Stimulated activated naive CD8-positive, alpha-beta T cell treated with anti-CD3 and anti-CD28 coated beads, Interleukin-15, Interleukin-2, amounts not matched to agents 100 U/mL and 50 U/mL, for 24 hours (primary cell): ENCODE results near the gene MBTPS1.

Experiments used
- ATAC-seq: fragments of 150-1000 bp; cut with Tn5 transposase; one replicate; pipeline ENCODE4 v1.10.0; 2021
- DNase-seq: peaks from one replicate; pipeline ENCODE4 v3.0.0; 2021

MBTPS1 gene

GRCh38 chr16:84072014-84072413, 44.7 kb downstream of the MBTPS1 start:
- ATAC-seq (no peak), DNase-seq (no peak)

DNA sequence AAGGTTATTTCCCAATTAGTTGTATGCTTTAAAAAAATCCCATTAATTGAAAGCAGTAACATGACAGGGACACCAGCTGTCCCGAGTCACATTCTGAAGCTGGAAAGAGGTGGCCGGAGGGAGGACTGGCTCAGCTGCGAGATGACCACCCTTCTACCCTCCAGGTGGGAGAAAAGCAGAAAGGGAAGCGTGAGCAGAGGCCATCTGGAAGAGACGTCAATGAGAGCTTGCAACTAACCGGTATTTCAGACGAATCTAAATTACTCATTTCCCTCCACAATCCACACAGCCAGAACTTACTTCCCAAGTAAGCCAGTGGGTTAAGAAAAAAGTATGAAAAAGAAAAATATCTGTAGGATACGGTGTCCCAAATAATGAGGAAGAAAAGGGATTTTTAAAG, 45.6 kb downstream of the MBTPS1 start:
- no peak for DNase-seq
- no peak for ATAC-seq

DNA sequence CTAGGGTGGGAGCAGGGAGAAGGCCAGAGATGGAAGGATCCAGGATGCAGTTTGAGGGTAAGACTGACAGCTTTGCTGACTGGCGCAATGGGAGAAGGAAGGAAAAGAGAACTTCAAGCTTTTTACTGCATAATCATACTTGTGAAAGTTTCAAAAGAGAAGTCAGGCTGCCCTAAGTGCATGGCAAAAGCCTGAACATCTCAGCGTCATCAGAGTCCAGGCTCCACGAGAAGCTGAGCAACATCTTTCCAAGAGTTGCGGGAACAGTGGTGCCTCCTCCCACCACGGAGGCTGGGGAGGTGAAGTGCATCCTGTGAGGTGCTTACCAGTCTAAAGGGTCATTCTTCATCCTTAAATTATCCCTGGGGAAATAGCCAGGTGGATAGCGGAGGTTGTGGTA, 47.2 kb downstream of the MBTPS1 start:
- no peak for DNase-seq
- ATAC-seq = no peak

DNA sequence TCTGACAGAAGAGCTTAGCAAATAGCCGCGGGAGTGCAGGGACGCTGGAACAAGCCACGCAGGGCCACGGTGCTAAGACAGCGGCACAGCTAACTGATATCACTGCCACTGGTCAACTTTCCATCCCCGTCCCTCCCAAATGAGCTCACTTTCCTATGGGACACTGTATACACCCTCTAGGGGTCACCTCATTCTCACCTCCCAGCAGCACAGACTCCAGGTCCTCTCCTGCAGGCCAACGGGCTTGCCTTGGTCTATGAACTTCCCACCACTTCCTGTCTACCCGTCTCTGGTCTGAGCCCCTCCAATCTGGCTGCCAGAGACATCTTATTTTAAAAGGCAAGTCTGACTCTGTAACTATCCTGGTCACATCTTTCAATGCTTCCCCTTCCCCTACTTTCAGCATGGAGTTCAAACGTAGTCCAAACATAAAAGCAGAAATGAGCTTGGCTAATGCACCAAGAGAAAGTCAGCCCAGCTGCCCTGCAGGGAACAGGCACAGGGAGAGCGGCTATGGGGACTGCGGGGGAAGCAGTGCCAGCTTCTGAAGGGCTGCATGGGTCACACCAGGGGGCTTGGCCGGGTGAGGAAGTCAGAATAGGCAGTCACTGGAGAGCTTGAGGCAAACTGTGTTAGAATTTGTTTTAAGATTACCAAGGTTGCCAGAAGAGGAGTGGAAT, 47.8 kb downstream of the MBTPS1 start:
- DNase-seq (no peak), ATAC-seq (no peak)

- DNase-seq = no peak
- no peak for ATAC-seq
Measured at GRCh38 chr16:84068041-84068440, 48.7 kb downstream of the MBTPS1 start.

DNA sequence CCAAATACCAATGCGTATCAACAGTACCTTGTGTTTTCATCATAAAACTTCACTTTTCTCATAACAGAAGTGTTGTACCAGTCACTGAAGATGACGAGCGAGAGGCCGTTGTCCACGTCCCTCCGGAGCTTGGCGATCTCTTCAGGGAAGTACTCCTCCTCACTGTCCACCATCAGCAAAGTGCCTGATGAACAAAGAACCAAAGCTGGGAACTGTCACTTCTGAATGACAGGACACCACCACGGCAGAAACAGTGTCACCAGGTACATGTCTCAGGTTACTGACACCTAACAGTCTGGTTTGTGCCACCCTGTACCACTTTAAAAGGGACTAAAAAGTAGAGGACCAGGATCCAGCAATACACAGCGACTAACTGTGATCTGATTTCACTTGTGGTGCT, 49.1 kb downstream of the MBTPS1 start:
- no peak for ATAC-seq
- DNase-seq = no peak

DNA sequence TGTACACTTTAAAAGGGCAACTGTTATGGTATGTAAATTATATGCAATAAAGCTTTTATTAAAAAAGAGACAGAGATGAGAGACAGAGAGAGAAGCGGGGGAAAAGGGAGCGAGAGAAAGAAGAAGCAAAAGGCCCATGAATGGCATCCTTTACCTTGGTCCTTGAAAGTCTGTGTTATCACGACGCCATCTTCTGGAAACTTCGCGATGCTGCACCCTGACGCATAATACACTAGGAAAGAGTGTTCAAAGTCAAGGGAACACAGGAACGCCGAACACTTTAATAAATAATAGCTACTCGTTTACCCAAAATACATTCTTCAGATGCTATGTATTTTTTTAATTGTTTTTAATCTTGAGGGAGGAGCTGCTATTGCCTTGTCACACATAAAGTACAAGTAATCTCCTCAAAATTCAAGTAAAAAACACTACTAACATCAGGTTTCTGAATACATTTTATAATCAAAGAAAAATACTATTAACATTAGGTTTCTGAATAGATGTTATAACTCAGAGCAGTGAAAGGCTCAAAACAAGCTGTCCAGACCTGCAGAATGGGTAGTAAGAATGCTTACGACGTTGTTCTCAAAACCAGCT, 51.1 kb downstream of the MBTPS1 start:
- ATAC-seq (no peak), DNase-seq (peak; percentile 43)

GRCh38 chr16:84063980-84064379, 52.8 kb downstream of the MBTPS1 start:
- no peak for DNase-seq
- no peak for ATAC-seq

DNA sequence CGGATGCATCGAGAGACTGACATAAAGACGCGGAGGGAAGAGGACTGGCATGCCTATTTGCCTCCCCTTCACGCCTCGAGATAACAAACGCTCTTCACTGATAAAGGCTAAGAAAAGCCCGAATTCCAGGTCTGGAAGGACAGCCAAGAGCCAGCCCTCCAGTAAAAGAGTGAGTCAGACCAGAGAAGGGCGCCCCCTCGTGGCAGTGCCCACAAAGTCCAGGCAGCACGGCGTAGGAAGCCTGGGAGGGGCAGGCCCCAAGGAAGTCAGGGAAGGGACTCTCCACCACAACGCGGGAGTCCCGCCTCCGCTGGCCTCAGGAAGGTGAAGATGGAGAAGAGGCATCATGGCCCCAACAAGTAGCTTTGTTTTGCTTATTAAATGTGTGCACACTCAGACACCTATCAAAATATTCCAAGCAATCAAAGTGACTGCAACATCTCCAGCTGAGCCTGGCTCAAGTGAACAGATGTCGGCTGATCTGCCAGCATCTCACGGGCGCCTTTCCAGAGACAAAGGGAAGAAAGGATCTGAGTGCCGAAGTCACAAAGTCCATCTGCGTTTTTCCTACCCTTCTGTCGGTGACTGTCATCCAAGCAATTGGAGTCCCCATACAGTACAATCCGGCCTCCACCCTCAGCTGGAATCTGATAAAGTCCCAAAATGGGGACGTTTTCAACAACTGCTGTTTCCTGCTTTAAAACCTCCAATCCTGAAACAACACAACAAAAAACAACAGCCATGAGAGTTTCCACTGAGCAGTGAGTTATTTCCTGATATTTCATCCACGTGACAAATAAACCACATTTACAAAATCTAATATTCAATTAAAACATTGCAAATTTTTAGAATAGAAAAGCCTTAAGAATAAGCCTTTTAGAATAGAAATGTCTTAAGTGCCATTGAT, 53.8 kb downstream of the MBTPS1 start:
- peak; percentile 78 for ATAC-seq

GRCh38 chr16:84061236-84061819, 55.4 kb downstream of the MBTPS1 start:
- no peak for ATAC-seq
- no peak for DNase-seq

More for the DNA sequence above, 53.8 kb downstream of the MBTPS1 start:
- peak; percentile 81 for DNase-seq

DNA sequence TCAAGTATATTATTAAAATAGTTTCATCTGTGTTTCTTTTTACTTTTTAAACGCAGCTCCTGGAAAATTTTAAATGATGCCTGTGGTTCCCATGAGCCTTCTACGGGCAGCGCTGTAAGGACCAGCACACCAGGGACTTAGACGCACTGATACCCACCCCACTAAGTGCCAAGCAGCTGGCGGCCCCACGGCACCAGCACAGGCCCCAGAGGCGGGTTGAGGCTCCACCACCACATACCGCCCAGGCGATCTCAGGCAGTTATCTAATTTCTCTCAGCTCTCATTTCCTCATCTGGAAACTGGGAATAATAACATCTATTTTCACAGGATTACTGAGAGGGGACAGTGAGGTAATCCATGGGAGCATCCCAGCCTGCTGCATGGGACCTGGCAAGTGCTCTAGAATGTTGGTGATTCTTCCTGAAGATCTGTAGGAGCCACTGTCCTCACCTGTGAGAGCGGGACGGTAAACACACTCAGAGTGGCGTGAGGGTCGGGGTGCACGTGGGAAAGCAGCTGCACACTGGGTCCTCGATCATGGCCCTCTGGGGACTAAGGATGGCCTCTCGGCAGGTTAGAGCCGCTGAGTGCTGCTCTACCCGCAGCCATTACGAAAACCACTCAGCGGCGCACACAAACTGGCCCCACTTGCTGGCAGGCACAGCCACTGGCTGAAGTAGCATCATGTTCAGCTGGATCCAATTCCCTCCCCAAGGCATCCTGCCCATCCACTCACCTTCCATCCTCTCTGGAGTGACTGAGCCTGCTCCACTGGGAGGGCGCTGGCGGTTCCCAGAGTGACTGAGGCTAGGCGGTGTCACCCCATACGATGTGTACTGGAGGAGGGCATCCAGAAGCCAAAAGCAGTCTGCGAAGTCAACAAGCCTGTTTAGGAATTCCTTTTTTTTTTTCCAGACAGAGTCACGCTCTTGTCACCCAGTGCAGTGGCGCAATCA, 56.5 kb downstream of the MBTPS1 start:
- ATAC-seq (no peak), DNase-seq (no peak)

GRCh38 chr16:84059111-84059510, 57.6 kb downstream of the MBTPS1 start:
- no peak for ATAC-seq
- DNase-seq = no peak

DNA sequence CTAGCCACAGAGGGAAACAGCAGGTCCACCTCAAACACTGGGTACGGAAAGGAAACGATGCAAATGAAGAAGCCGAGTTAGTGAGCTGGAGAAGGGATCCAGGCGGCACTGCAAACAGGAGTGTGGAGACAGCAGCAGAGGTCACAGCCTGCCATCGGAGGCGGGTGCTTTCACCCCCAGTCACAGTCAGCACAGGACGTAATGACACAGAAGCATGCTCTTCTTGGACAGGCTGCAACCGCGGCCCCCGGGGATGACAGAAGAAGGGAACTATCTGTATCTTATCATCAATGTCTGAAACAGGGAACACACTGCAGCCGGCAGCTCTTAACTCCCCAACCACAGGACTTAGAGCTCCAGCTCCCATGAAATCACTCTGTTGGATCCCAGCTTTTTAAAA, 58.1 kb downstream of the MBTPS1 start:
- no peak for DNase-seq
- no peak for ATAC-seq

- ATAC-seq = no peak
- DNase-seq = no peak
Measured at GRCh38 chr16:84058211-84058610, 58.5 kb downstream of the MBTPS1 start.

DNA sequence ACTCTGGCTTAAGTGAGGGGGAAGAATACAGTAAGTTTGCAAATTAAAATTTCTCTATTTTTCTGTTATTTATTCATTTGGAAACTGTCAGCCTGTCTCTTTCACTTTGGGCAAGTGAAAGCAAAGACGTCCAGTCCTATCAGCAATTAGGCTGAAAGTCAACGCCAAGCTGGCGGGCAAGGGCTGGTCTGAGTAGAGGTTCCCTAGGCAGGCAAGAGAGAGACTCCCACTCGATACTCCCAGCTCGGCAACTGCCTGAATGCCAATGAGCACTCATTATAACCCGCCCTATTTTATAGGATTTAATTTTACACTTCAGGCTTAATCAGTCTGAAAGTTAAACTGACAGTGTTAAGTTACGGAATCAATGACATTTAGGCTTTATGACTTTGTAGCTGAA, 59.8 kb downstream of the MBTPS1 start:
- ATAC-seq = no peak
- no peak for DNase-seq

- ATAC-seq (no peak), DNase-seq (no peak)
Measured at GRCh38 chr16:84055801-84056634, 60.7 kb downstream of the MBTPS1 start.

GRCh38 chr16:84055366-84055765, 61.4 kb downstream of the MBTPS1 start:
- no peak for ATAC-seq
- DNase-seq = no peak

- ATAC-seq = no peak
- DNase-seq = no peak
Measured at GRCh38 chr16:84054916-84055315, 61.8 kb downstream of the MBTPS1 start.

DNA sequence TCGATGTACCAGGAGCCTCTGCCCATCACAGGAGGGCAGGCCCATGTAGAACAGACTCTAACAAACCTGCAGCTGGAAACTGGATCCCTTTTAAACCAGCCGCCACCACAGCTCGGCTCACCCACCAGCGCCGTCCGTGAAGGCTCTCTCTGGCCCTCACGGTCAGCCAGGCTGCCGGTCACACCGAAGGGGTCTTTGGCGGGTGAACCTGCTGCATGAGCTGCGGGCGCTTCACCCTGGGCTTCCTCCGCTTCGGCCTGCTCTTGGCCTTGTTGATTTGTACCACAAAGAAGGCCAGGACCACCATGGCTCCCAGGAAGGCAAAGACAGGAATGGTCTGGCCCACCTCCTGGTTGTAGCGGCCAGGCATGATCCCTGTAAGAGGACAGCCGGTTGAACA, 62.5 kb downstream of the MBTPS1 start:
- ATAC-seq = no peak
- no peak for DNase-seq

DNA sequence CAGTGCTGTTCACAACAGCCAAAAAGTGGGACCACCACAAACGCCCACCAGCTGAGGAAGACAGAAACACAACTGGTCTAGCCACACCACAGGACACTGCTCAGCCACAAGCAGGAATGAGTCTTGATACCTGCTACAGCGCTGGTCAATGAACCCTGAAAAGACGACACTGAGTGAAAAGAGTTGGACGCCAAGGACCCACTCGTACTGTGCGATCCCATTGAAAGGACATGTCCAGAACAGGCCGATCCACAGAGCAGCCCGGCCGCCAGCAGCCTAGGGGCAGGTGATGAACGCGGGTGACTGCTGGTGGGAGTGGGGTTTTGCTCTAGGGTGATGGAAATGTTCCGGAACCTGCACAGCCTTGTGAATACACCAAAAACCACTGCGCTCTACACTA, 63.5 kb downstream of the MBTPS1 start:
- DNase-seq (no peak), ATAC-seq (no peak)
